HepG2 (cell line): ENCODE measurements around the gene TMEM151A. TPM values are rescaled to one million over a fixed set of nuclear protein-coding genes. Genes with fewer than 3 reads are reported as not detected.
A peak's percentile ranks its signal among the peaks of the same experiment; 100 is the strongest.

Source experiments
- CAMTA2 ChIP-seq: sonication (generic); formaldehyde crosslinking; IDR thresholded peaks from 2 replicates; pipeline ENCODE4 v1.4.0; 2020; ENCODE audit warnings: mild to moderate bottlenecking, missing genetic modification reagents, borderline replicate concordance
- DNMT3B ChIP-seq: conservative IDR thresholded peaks from 2 replicates; pipeline ENCODE4 v1.6.1; 2016; ENCODE audit warnings: missing biosample characterization, control low read depth
- ELF3 ChIP-seq: IDR thresholded peaks from 2 replicates; pipeline ENCODE4 v1.6.1; 2016; ENCODE audit warnings: missing genetic modification reagents, missing compliant biosample characterization
- HIVEP1 ChIP-seq: sonication (generic); formaldehyde crosslinking; IDR thresholded peaks from 2 replicates; pipeline ENCODE4 v1.4.0; 2020; ENCODE audit warnings: mild to moderate bottlenecking, missing genetic modification reagents
- HNF4A ChIP-seq: sonication (generic); formaldehyde crosslinking; IDR thresholded peaks from 2 replicates; pipeline ENCODE4 v1.4.0; 2020; ENCODE audit warnings: missing genetic modification reagents
- HNF4G ChIP-seq, 2 experiments: sonication (generic) in 1 of 2; formaldehyde crosslinking in 1 of 2; IDR thresholded peaks; 2 replicates each; pipeline versions ENCODE4 v1.4.0 to v1.6.1; 2011 to 2020; ENCODE audit warnings: borderline replicate concordance in 2 of 2, low read depth in 2 of 2, mild to moderate bottlenecking in 2 of 2, low read length in 1 of 2, missing genetic modification reagents in 1 of 2, moderate library complexity in 1 of 2
- HNRNPL ChIP-seq: fragments of 200-400 bp; formaldehyde crosslinking; IDR thresholded peaks from 2 replicates; pipeline ENCODE4 v1.6.1; 2017; ENCODE audit warnings: mild to moderate bottlenecking, low read depth, low read length
- KDM5B ChIP-seq: sonication (generic); formaldehyde crosslinking; IDR thresholded peaks from 2 replicates; pipeline ENCODE4 v1.4.0; 2020; ENCODE audit warnings: missing genetic modification reagents, mild to moderate bottlenecking, borderline replicate concordance
- KDM6A ChIP-seq: IDR thresholded peaks from 2 replicates; pipeline ENCODE4 v1.6.1; 2016; ENCODE audit warnings: low read depth
- MAZ ChIP-seq, 2 experiments: sonication (generic) in 1 of 2; formaldehyde crosslinking in 1 of 2; IDR thresholded peaks; 2 replicates each; pipeline versions ENCODE4 v1.5.0 to v1.6.1; 2012 to 2020; ENCODE audit warnings: low read depth in 2 of 2, mild to moderate bottlenecking in 2 of 2, borderline replicate concordance in 1 of 2, improper control_type of control experiment in 1 of 2, low read length in 1 of 2, missing genetic modification reagents in 1 of 2, moderate library complexity in 1 of 2
- NONO ChIP-seq, 2 experiments: fragments of 450-650 bp in 1 of 2; sonication (generic) in 1 of 2; formaldehyde crosslinking in 1 of 2; IDR thresholded peaks in 1 of 2; conservative IDR thresholded peaks in 1 of 2; 2 replicates each; pipeline versions ENCODE4 v1.6.1 to v1.8.0; 2017 to 2022; ENCODE audit warnings: mild to moderate bottlenecking in 1 of 2, missing genetic modification reagents in 1 of 2, moderate library complexity in 1 of 2
- NRL ChIP-seq: sonication (generic); formaldehyde crosslinking; IDR thresholded peaks from 2 replicates; pipeline ENCODE4 v1.5.0; 2020; ENCODE audit warnings: missing genetic modification reagents, mild to moderate bottlenecking, moderate library complexity, borderline replicate concordance
- POLR2AphosphoS5 ChIP-seq: IDR thresholded peaks from 2 replicates; pipeline ENCODE4 v1.6.1; 2012; ENCODE audit warnings: low read depth, low read length
- RBM22 ChIP-seq: fragments of 200-400 bp; formaldehyde crosslinking; optimal IDR thresholded peaks from 2 replicates; pipeline ENCODE3; 2017; ENCODE audit warnings: mild to moderate bottlenecking, low read length, moderate library complexity
- SMC3 ChIP-seq: IDR thresholded peaks from 2 replicates; pipeline ENCODE4 v1.6.1; 2011; ENCODE audit warnings: low read length, improper control_type of control experiment
- SPEN ChIP-seq: sonication (generic); formaldehyde crosslinking; IDR thresholded peaks from 2 replicates; pipeline ENCODE4 v1.5.1; 2020; ENCODE audit warnings: low read depth, mild to moderate bottlenecking, missing genetic modification reagents
- TRIM24 ChIP-seq: sonication (generic); formaldehyde crosslinking; IDR thresholded peaks from 2 replicates; pipeline ENCODE4 v1.8.0; 2022; ENCODE audit warnings: mild to moderate bottlenecking, missing genetic modification reagents
- ZIK1 ChIP-seq: sonication (generic); formaldehyde crosslinking; IDR thresholded peaks from 2 replicates; pipeline ENCODE4 v1.5.0; 2020; ENCODE audit warnings: mild to moderate bottlenecking, low read depth, missing genetic modification reagents, borderline replicate concordance
- polyA plus RNA-seq, 8 experiments: library from polyadenylated mRNA; depleted of rRNA in 3 of 8; stranded (reverse) in 7 of 8; unstranded in 1 of 8; fragments of >200 nt; fragmentation: Illumina TruSeq in 4 of 8; extraction: Trizol in 4 of 8; gene quantifications; 2 replicates each; pipeline versions ENCODE4 v1.2.1 to v1.2.3, GENCODE V29; 2011 to 2016; ENCODE audit warnings: low read depth in 4 of 8, missing spikeins in 1 of 8, mixed read lengths in 1 of 8; ENCODE audit not compliant: insufficient read depth in 1 of 8
- total RNA-seq, 5 experiments: library from RNA; depleted of rRNA; stranded (reverse); fragments of >200 nt; fragmentation: Illumina TruSeq; extraction: Trizol; gene quantifications; 2 replicates each; pipeline ENCODE4 v1.2.3, GENCODE V29; 2016; ENCODE audit warnings: low read depth in 1 of 5
- TF ChIP-seq, protein P1 (sequence below): IDR thresholded peaks from 2 replicates; pipeline ENCODE4 v1.6.1; 2018; ENCODE audit warnings: missing genetic modification reagents
- TF ChIP-seq, protein P2 (sequence below): sonication (generic); formaldehyde crosslinking; conservative IDR thresholded peaks from 2 replicates; pipeline ENCODE4 v1.4.0; 2020; ENCODE audit warnings: mild to moderate bottlenecking, missing genetic modification reagents, moderate library complexity

Gene TMEM151A
- total and polyA plus RNA-seq, 2 of the 13 experiments (the other 11 are each of a cell fraction or from before 2014, with no cell fraction given), result 0.18 to 0.33 TPM

DNA sequence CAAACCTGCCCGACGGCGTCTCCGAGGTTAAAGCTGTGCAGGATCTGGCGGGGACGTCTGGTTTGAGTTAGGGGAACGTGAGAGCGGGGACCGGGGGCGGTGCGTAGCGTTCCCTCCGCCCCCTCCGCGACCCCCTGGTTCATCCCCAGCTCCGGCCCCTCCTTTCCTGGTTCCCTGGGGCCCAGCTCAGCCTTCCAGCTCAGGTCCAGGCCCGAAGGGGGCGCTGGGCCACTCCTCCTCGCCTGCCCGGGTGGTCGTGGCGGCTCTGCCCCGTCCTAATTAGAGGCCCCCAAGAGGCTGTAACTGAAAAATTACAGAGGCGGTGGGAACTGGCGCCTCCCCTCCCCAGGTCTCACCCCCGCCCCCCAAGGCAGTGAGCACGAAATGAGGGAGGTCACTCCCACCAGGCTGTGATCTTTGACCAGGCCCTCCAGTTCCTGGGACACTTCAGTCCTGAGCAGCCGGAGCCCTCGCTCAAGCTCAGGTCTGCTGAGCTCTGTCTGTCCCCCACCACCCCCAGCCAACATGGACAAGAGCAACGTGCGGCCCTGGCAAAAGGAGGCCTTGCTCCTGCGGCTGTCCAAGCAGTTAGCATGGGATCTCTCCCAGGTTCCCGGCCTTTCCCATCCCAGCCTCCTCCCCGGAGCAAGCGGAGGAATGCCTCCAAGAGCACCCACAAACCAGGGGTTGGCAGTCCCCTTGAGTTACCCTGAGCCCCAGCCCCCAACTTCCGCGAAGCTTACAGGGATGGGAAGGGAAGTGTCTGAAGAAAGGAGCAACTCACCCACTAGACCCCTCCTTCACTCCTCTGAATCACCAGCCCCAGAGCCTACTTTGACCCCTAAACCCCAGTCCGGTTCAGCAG lies 21.9 kb downstream of the TMEM151A start (continued):
- TF ChIP-seq MAZ (IDR thresholded peaks at IDR 0.05; ENCODE audit: borderline replicate concordance, low read depth, low read length) (peak; percentile 41; the same call in 1 of the 2 replicates), MAZ (CRISPR knock-in tag; IDR thresholded peaks at IDR 0.05; ENCODE audit: low read depth) (no peak), KDM6A (CRISPR knock-in tag) (no peak), POLR2AphosphoS5 (peak; percentile 81), HIVEP1 (CRISPR knock-in tag) (no peak; the same call in 1 of the 2 replicates), KDM5B (CRISPR knock-in tag) (peak; percentile 56; the same call in 1 of the 2 replicates), HNF4G (IDR thresholded peaks at IDR 0.05; ENCODE audit: borderline replicate concordance, low read depth, low read length) (peak; percentile 65; the same call in 1 of the 2 replicates), HNF4G (CRISPR knock-in tag; IDR thresholded peaks at IDR 0.05; ENCODE audit: borderline replicate concordance, low read depth) (no peak), NONO (IDR thresholded peaks at IDR 0.05) (no peak), NONO (CRISPR knock-in tag; conservative IDR thresholded peaks at IDR 0.05) (0 out of 2 replicates have a peak, but pooled peaks have one; percentile 36), SPEN (peak; percentile 76; the same call in 1 of the 2 replicates), HNRNPL (no peak), ZIK1 (CRISPR knock-in tag) (peak; percentile 43; the same call in 1 of the 2 replicates), DNMT3B (CRISPR knock-in tag) (no peak), CAMTA2 (CRISPR knock-in tag) (0 out of 2 replicates have a peak, but pooled peaks have one; percentile 12), NRL (peak; percentile 30; the same call in 1 of the 2 replicates), ELF3 (CRISPR knock-in tag) (0 out of 2 replicates have a peak, but pooled peaks have one; percentile 2), TRIM24 (CRISPR knock-in tag) (no peak), HNF4A (peak; percentile 77), RBM22 (no peak), SMC3 (no peak)
- TF ChIP-seq, protein P1, sequence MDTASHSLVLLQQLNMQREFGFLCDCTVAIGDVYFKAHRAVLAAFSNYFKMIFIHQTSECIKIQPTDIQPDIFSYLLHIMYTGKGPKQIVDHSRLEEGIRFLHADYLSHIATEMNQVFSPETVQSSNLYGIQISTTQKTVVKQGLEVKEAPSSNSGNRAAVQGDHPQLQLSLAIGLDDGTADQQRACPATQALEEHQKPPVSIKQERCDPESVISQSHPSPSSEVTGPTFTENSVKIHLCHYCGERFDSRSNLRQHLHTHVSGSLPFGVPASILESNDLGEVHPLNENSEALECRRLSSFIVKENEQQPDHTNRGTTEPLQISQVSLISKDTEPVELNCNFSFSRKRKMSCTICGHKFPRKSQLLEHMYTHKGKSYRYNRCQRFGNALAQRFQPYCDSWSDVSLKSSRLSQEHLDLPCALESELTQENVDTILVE (CRISPR knock-in tag), result no peak
- TF ChIP-seq, protein P2, sequence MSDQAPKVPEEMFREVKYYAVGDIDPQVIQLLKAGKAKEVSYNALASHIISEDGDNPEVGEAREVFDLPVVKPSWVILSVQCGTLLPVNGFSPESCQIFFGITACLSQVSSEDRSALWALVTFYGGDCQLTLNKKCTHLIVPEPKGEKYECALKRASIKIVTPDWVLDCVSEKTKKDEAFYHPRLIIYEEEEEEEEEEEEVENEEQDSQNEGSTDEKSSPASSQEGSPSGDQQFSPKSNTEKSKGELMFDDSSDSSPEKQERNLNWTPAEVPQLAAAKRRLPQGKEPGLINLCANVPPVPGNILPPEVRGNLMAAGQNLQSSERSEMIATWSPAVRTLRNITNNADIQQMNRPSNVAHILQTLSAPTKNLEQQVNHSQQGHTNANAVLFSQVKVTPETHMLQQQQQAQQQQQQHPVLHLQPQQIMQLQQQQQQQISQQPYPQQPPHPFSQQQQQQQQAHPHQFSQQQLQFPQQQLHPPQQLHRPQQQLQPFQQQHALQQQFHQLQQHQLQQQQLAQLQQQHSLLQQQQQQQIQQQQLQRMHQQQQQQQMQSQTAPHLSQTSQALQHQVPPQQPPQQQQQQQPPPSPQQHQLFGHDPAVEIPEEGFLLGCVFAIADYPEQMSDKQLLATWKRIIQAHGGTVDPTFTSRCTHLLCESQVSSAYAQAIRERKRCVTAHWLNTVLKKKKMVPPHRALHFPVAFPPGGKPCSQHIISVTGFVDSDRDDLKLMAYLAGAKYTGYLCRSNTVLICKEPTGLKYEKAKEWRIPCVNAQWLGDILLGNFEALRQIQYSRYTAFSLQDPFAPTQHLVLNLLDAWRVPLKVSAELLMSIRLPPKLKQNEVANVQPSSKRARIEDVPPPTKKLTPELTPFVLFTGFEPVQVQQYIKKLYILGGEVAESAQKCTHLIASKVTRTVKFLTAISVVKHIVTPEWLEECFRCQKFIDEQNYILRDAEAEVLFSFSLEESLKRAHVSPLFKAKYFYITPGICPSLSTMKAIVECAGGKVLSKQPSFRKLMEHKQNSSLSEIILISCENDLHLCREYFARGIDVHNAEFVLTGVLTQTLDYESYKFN (CRISPR knock-in tag), result peak; percentile 41
